DND-41 (cell line): ENCODE measurements around the gene JUNB.

Experiments used
- EZH2 ChIP-seq: IDR thresholded peaks from 3 replicates; pipeline ENCODE4 v1.6.1; 2012; ENCODE audit warnings: borderline replicate concordance, low read depth, mild to moderate bottlenecking, moderate library complexity, low read length, inconsistent platforms; ENCODE audit not compliant: severe bottlenecking
- TF ChIP-seq, protein P1 (sequence below): IDR thresholded peaks from 2 replicates; pipeline ENCODE4 v1.5.1; 2012; ENCODE audit warnings: borderline replicate concordance, low read length, moderate library complexity, mild to moderate bottlenecking; ENCODE audit not compliant: poor library complexity, severe bottlenecking; ENCODE audit errors: extremely low read depth

DNA sequence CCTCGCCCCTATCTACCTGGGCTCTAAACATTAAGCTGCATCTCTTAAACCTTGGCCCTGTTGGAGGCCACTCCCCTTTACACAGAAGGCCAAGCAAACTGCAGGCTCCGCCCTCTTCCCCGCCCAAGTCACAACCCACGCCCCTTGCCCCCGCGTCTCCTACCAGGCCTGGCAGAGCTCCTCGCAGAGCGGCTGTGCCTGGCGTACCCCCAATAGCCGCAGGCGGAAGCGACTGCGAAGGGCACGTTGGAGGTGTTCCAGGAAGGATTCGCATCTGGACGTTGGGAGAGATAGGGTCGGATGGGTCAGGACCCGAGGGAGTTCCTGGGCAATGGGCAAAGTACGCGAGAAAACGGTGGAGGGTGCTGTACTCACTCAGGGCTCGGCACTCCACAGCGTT is 37.2 kb downstream of the JUNB start:
- TF ChIP-seq, protein P1, sequence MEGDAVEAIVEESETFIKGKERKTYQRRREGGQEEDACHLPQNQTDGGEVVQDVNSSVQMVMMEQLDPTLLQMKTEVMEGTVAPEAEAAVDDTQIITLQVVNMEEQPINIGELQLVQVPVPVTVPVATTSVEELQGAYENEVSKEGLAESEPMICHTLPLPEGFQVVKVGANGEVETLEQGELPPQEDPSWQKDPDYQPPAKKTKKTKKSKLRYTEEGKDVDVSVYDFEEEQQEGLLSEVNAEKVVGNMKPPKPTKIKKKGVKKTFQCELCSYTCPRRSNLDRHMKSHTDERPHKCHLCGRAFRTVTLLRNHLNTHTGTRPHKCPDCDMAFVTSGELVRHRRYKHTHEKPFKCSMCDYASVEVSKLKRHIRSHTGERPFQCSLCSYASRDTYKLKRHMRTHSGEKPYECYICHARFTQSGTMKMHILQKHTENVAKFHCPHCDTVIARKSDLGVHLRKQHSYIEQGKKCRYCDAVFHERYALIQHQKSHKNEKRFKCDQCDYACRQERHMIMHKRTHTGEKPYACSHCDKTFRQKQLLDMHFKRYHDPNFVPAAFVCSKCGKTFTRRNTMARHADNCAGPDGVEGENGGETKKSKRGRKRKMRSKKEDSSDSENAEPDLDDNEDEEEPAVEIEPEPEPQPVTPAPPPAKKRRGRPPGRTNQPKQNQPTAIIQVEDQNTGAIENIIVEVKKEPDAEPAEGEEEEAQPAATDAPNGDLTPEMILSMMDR, result no peak
- no peak for TF ChIP-seq EZH2
